Epithelial cell of esophagus (primary cell): Measurements from ENCODE around the gene YIPF1.

Experiments
- DNase-seq: peaks from one replicate; pipeline ENCODE4 v3.0.0; 2010; ENCODE audit warnings: low read depth
- H3K4me3 ChIP-seq: 2 replicates; pipeline ENCODE4 v1.5.1; 2011; ENCODE audit warnings: mild to moderate bottlenecking, low read length, control low read depth
- TF ChIP-seq, protein P1 (sequence below): IDR thresholded peaks from 2 replicates; pipeline ENCODE4 v1.5.1; 2011; ENCODE audit warnings: low read depth, mild to moderate bottlenecking, low read length, control low read depth, inconsistent platforms; ENCODE audit not compliant: insufficient read depth; ENCODE audit errors: missing control alignments

Gene YIPF1

DNA sequence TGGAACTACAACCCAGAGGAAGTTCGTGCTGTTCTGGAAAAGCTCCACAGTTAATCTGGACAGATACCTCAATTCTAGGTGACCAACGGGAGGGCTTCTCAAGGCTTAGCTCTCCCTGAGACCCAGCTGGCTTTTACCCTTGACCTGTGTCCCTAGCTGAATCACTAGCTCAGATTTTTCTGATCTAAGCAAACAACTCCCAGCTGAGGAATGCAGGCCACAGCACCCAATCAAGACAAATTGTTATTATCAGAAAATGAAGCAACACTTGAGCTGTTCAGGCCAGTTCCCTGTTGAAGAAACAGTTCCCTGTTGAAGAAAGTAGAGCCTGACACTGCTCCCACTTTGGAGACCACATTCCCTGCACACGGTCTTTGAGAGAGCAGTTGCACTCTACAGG is 20.3 kb upstream of the YIPF1 start:
- H3K4me3 ChIP-seq: no peak overlapping the region
- DNase-seq: peak; percentile 49
- TF ChIP-seq, protein P1, sequence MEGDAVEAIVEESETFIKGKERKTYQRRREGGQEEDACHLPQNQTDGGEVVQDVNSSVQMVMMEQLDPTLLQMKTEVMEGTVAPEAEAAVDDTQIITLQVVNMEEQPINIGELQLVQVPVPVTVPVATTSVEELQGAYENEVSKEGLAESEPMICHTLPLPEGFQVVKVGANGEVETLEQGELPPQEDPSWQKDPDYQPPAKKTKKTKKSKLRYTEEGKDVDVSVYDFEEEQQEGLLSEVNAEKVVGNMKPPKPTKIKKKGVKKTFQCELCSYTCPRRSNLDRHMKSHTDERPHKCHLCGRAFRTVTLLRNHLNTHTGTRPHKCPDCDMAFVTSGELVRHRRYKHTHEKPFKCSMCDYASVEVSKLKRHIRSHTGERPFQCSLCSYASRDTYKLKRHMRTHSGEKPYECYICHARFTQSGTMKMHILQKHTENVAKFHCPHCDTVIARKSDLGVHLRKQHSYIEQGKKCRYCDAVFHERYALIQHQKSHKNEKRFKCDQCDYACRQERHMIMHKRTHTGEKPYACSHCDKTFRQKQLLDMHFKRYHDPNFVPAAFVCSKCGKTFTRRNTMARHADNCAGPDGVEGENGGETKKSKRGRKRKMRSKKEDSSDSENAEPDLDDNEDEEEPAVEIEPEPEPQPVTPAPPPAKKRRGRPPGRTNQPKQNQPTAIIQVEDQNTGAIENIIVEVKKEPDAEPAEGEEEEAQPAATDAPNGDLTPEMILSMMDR: no peak

DNA sequence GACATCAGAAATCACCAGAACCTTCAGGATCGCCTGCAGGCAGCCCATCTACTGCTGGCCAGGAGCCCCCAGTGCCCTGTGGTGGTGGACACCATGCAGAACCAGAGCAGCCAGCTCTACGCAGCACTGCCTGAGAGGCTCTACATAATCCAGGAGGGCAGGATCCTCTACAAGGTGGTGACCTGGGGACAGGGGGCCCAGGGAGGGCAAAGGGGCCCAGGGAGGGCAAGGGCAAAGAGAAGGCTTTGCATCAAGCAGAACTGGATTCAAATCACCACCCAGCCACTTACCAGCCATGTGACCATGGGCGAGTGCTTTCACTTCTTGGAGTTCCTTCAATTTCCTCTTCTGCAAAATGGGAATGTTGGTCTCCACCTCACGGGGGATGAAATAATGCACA is 16.5 kb upstream of the YIPF1 start:
- DNase-seq: no peak
- TF ChIP-seq, protein P1: no peak
- H3K4me3 ChIP-seq: no peak overlapping the region

DNA sequence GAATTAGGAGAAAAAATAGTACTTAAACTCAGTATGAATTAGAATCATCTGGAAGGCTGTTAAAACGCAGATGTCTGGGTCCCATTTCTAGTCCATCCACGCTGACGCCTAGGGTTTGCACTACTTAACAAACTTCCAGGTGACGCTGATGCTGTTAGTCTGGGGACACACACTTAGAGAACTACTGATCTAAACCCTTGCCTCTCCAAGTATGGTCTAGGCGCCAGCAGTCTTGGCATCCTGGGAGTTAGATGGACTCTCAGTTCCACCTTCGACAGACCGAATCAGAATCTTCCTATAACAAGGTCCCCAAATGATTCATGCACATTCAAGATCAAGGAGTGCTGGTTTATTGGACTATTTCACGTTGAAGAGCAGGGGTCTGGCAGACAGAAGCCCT is 15.9 kb upstream of the YIPF1 start:
- TF ChIP-seq, protein P1: no peak
- no peak for DNase-seq
- no peak overlapping the region for H3K4me3 ChIP-seq

DNA sequence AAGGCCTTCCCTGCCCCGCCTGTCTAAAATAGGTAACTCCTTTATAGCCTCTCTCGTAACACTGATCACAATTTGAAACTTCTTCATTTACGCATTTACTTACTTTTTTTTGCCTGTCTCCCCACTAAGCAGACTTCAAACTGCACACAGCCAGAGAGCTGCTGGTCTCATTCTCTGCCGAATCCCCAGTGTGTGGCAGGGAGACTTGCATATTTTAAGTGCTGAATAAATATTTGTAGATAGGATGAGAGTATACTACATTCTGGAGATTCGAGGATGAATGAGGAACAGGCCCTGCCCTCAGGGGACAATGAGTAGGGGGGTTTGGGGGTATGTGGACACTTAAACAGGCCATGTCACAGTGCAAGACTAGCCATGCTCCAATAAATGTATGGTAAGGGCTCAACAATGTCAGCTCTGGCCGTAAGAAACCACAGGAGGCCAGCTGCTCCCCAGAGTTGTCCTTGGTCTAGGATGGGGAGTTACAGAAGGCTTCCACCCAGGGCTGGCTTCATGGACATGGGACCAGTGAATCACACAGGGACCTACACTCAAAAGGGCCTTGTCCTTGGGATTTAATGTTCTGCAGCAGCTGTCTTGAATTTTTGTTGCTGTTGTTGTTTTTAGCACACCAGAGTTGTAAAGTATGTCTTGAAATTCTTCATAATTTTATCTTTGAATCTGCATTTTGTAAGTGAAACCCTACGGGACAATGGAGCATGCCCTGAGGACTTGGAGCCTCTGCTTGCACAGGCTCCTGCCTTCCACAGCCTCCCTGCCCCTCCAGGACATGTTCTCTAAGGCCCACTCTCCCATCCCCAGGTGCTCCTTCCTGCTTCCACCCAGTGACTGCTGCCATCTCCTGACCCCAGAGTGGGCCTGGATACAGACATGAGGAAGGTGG is 12.9 kb upstream of the YIPF1 start:
- H3K4me3 ChIP-seq: no peak overlapping the region
- TF ChIP-seq, protein P1: no peak
- no peak for DNase-seq

DNA sequence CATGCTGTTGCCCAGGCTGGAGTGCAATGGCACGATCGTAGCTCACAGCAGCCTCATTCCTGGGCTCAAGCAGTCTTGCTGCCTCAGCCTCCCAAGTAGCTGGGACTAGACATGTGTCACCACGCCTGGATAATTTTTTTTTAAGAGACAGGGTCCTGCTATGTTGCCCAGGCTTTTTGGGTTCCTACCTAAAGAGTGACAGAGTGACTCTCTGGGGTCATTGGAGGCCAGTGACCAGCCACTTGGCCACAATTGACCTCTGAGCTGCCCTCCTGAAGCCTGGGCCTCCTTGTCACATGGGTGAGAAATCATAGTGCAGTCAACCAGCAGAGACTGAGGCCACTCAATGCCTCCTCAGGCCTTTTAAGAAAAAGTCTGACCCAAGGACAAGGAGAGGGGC is 10.1 kb upstream of the YIPF1 start:
- no peak for DNase-seq
- TF ChIP-seq, protein P1: no peak
- no peak overlapping the region for H3K4me3 ChIP-seq

DNA sequence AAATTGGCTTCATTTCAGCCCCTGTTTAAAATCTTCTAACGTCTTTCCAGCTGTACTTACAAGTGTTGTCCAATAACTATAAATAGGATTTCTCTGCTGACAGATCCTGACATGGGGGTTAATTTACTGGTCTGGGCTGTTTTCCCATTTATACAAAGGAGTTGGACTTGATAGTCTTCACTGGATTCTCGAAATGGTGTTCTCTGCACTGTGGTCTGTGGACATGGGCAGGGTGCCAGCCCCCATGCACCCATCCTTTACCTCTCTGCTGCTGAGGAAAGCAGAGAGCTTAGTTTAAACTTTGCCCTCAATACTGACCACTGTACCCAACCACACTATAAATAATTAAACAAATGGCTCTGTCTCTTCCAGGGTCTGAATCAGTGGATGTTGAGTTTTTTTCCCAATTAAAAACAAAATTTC is 9.6 kb upstream of the YIPF1 start:
- no peak overlapping the region for H3K4me3 ChIP-seq
- DNase-seq: no peak
- TF ChIP-seq, protein P1: no peak

DNA sequence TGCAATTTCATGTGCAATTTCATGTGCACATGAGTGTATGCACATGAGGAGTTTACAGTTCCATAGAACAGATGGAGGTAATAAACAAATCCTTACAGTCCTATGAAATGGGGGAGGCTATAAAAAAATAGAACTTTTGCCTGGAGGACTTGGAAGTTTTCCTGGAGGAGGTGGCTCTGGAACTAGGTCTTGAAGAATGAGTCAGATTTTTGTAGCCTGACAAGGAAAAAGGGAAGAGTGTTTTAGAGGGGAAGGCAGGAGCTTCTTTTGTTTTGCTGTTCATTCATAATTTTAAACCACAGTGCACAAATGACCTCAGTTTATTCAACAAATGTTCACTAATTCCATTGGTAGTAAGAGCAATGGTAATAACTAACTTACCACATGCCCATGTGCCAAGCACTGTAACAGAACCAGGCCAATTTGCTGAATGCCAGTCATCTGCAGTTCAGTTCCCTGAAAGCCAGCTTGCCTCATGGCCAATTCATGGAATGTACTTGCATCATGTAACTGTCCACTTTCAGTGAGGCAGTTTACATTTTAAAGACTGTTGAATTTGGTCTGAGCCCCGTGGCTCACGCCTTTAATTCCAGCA is 7.1 kb upstream of the YIPF1 start:
- TF ChIP-seq, protein P1: no peak
- no peak overlapping the region for H3K4me3 ChIP-seq
- peak; percentile 40 for DNase-seq
